ENCODE measurements around the gene ATG10. TPM values are rescaled to one million over a fixed set of nuclear protein-coding genes. Genes with fewer than 3 reads are reported as not detected.
"Not testable (repeated sequence)": the region's sequence is repeated elsewhere in the genome, so short reads cannot be mapped to it uniquely, and the experiment has no call there.

The ATG10 gene
- total RNA-seq, 1 experiment from 2014 or later = 11.8 TPM

DNA sequence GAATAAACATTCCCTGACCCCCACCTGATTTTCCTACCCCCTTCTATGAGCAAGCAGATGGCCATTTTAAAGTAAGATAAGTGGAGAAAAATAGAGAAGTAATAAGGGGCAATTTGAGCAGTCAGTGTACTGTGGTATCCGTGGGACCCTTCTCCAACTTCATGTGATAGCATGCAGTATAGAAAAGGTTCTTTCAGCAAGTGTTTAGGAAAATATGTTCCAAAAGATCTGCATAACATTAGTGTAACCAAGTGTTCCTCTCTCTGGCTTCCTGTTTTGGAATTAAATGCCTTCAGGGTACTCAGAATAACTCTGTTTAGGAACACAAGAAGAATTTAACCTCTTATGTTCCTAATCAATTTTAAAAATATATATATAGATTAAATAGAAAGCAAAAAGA lies 134.9 kb downstream of the ATG10 start:
- intact Hi-C loops (cut with micrococcal nuclease) = loop anchor here (1.0 to 10.0 kb wide), 5 partner anchors 60 to 602 kb away; partner anchors contain the start of gene SSBP2
- no peaks in the 10 kb centered on the region for H3K27me3 ChIP-seq (ENCODE audit: low read length)
- POLR2A ChIA-PET (ENCODE audit: unreplicated experiment) = interaction anchor here (0.6 to 0.7 kb wide), 2 partner anchors 59 to 230 kb away, joined by 3 to 4 read pairs; no protein-coding TSS in a partner anchor
- no peaks in the 10 kb centered on the region; the same call in 1 of the 2 replicates for H4K20me1 ChIP-seq (ENCODE audit: low read length)
- TF ChIP-seq EZH2 (IDR thresholded peaks at IDR 0.05; ENCODE audit: low read length, unreplicated experiment) (no peak), EZH2phosphoT487 (IDR thresholded peaks at IDR 0.05; ENCODE audit: borderline replicate concordance, low read length) (no peak)
- TF ChIP-seq, protein P1, sequence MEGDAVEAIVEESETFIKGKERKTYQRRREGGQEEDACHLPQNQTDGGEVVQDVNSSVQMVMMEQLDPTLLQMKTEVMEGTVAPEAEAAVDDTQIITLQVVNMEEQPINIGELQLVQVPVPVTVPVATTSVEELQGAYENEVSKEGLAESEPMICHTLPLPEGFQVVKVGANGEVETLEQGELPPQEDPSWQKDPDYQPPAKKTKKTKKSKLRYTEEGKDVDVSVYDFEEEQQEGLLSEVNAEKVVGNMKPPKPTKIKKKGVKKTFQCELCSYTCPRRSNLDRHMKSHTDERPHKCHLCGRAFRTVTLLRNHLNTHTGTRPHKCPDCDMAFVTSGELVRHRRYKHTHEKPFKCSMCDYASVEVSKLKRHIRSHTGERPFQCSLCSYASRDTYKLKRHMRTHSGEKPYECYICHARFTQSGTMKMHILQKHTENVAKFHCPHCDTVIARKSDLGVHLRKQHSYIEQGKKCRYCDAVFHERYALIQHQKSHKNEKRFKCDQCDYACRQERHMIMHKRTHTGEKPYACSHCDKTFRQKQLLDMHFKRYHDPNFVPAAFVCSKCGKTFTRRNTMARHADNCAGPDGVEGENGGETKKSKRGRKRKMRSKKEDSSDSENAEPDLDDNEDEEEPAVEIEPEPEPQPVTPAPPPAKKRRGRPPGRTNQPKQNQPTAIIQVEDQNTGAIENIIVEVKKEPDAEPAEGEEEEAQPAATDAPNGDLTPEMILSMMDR (conservative IDR thresholded peaks at IDR 0.05; ENCODE audit: low read depth, low read length) = no peak
- BruUV-seq (replicated peaks) = no TSS peak
- H3K36me3 ChIP-seq (ENCODE audit: low read depth, low read length) = no peaks in the 10 kb centered on the region; the same call in 1 of the 2 replicates
- H3K79me2 ChIP-seq (ENCODE audit: low read length) = no peaks in the 10 kb centered on the region
- H3K27ac ChIP-seq (ENCODE audit: low read length) = no peak overlapping the region
- CTCF ChIA-PET = interaction anchor here (0.6 to 1.1 kb wide), 3 partner anchors 57 to 1491 kb away, joined by 3 to 21 read pairs (median 6); no protein-coding TSS in a partner anchor
- no peaks in the 10 kb centered on the region for H3K9me3 ChIP-seq (ENCODE audit: low read length)
- H3F3A ChIP-seq (ENCODE audit: low read length, unreplicated experiment) = no peaks in the 10 kb centered on the region
- no peaks in the 10 kb centered on the region for H3K9me2 ChIP-seq (replicated peaks; ENCODE audit: low read length)
- H3K9ac ChIP-seq (ENCODE audit: low read length) = no peak overlapping the region
- no peak for ATAC-seq
- no peak overlapping the region for H3K4me3 ChIP-seq (ENCODE audit: low read length)
- H3K4me1 ChIP-seq (ENCODE audit: insufficient read depth, low read length) = no peaks in the 10 kb centered on the region
- no peak for DNase-seq
- no peak overlapping the region for H2AFZ ChIP-seq (ENCODE audit: low read length)
- no peak overlapping the region for H3K4me2 ChIP-seq (ENCODE audit: low read length)

- peak; percentile 30 for DNase-seq
- Histone ChIP-seq H3K36me3 (ENCODE audit: low read depth, low read length) (no peaks in the 10 kb centered on the region; the same call in 1 of the 2 replicates), H3K9ac (ENCODE audit: low read length) (no peak overlapping the region), H3K4me2 (ENCODE audit: low read length) (no peak overlapping the region), H4K20me1 (ENCODE audit: low read length) (no peaks in the 10 kb centered on the region; the same call in 1 of the 2 replicates), H3F3A (ENCODE audit: low read length, unreplicated experiment) (no peaks in the 10 kb centered on the region), H3K4me1 (ENCODE audit: insufficient read depth, low read length) (no peaks in the 10 kb centered on the region), H3K27ac (ENCODE audit: low read length) (no peak overlapping the region), H3K4me3 (ENCODE audit: low read length) (no peak overlapping the region), H3K27me3 (ENCODE audit: low read length) (no peaks in the 10 kb centered on the region), H3K79me2 (ENCODE audit: low read length) (no peaks in the 10 kb centered on the region), H3K9me2 (replicated peaks; ENCODE audit: low read length) (no peaks in the 10 kb centered on the region), H2AFZ (ENCODE audit: low read length) (no peak overlapping the region), H3K9me3 (ENCODE audit: low read length) (no peaks in the 10 kb centered on the region)
- ChIA-PET CTCF (interaction anchor here (0.6 to 1.1 kb wide), 3 partner anchors 57 to 1490 kb away, joined by 3 to 21 read pairs (median 6); no protein-coding TSS in a partner anchor), POLR2A (ENCODE audit: unreplicated experiment) (no interaction called here)
- ATAC-seq = peak; percentile 56; the same call in 1 of the 2 replicates
- no TSS peak for BruUV-seq (replicated peaks)
- intact Hi-C loops (cut with micrococcal nuclease) = loop anchor here (1.0 to 10.0 kb wide), 5 partner anchors 59 to 602 kb away; partner anchors contain the start of gene SSBP2
- TF ChIP-seq, protein P1 (conservative IDR thresholded peaks at IDR 0.05; ENCODE audit: low read depth, low read length) = peak; percentile 76
- no peak for TF ChIP-seq EZH2 (IDR thresholded peaks at IDR 0.05; ENCODE audit: low read length, unreplicated experiment)
Measured at GRCh38 chr5:82107267-82107666, 135.4 kb downstream of the ATG10 start.

GRCh38 chr5:82109013-82109412 lies 137.2 kb downstream of the ATG10 start:
- H3K9me3 ChIP-seq (ENCODE audit: low read length) = no peaks in the 10 kb centered on the region
- no peak overlapping the region for H3K4me2 ChIP-seq (ENCODE audit: low read length)
- CTCF ChIA-PET = interaction anchor here (0.6 to 1.2 kb wide), 2 partner anchors 13 to 56 kb away, joined by 3 read pairs; no protein-coding TSS in a partner anchor
- H3F3A ChIP-seq (ENCODE audit: low read length, unreplicated experiment) = no peaks in the 10 kb centered on the region
- TF ChIP-seq EZH2 (IDR thresholded peaks at IDR 0.05; ENCODE audit: low read length, unreplicated experiment) = no peak
- TF ChIP-seq EZH2phosphoT487 (IDR thresholded peaks at IDR 0.05; ENCODE audit: borderline replicate concordance, low read length) = no peak
- TF ChIP-seq, protein P1 (conservative IDR thresholded peaks at IDR 0.05; ENCODE audit: low read depth, low read length) = no peak
- intact Hi-C loops (cut with micrococcal nuclease) = loop anchor here (5.0 to 10.0 kb wide), 2 partner anchors 357 to 604 kb away; partner anchors contain the start of gene SSBP2
- POLR2A ChIA-PET (ENCODE audit: unreplicated experiment) = interaction anchor here (0.6 kb wide), 1 partner anchor 410 kb away, joined by 10 read pairs; no protein-coding TSS in a partner anchor
- H3K27me3 ChIP-seq (ENCODE audit: low read length) = no peaks in the 10 kb centered on the region
- DNase-seq (no peak), ATAC-seq (no peak)
- H3K4me1 ChIP-seq (ENCODE audit: insufficient read depth, low read length) = no peaks in the 10 kb centered on the region
- no peaks in the 10 kb centered on the region for H3K79me2 ChIP-seq (ENCODE audit: low read length)
- no peaks in the 10 kb centered on the region; the same call in 1 of the 2 replicates for H3K36me3 ChIP-seq (ENCODE audit: low read depth, low read length)
- no peak overlapping the region for H3K27ac ChIP-seq (ENCODE audit: low read length)
- H4K20me1 ChIP-seq (ENCODE audit: low read length) = no peaks in the 10 kb centered on the region; the same call in 1 of the 2 replicates
- no peak overlapping the region for H3K4me3 ChIP-seq (ENCODE audit: low read length)
- no peak overlapping the region for H2AFZ ChIP-seq (ENCODE audit: low read length)
- H3K9ac ChIP-seq (ENCODE audit: low read length) = no peak overlapping the region
- H3K9me2 ChIP-seq (replicated peaks; ENCODE audit: low read length) = no peaks in the 10 kb centered on the region
- no TSS peak for BruUV-seq (replicated peaks)

DNA sequence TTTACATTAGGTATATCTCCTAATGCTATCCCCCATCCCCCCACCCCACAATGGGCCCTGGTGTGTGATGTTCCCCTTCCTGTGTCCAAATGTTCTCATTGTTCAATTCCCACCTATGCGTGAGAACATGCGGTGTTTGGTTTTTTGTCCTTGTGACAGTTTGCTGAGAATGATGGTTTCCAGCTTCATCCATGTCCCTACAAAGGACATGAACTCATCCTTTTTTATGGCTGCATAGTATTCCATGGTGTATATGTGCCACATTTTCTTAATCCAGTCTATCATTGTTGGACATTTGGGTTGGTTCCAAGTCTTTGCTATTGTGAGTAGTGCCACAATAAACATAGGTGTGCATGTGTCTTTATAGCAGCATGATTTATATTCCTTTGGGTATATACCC lies 138.1 kb downstream of the ATG10 start:
- H3K4me3 ChIP-seq (ENCODE audit: low read length); H3K9me2 ChIP-seq (replicated peaks; ENCODE audit: low read length); BruUV-seq (replicated peaks); H3K79me2 ChIP-seq (ENCODE audit: low read length); POLR2A ChIA-PET (ENCODE audit: unreplicated experiment); H2AFZ ChIP-seq (ENCODE audit: low read length); H3K9me3 ChIP-seq (ENCODE audit: low read length); H3K27ac ChIP-seq (ENCODE audit: low read length); H3K36me3 ChIP-seq (ENCODE audit: low read depth, low read length); DNase-seq; ATAC-seq; H3F3A ChIP-seq (ENCODE audit: low read length, unreplicated experiment); H3K9ac ChIP-seq (ENCODE audit: low read length); H4K20me1 ChIP-seq (ENCODE audit: low read length); H3K4me1 ChIP-seq (ENCODE audit: insufficient read depth, low read length); H3K4me2 ChIP-seq (ENCODE audit: low read length); H3K27me3 ChIP-seq (ENCODE audit: low read length); CTCF ChIA-PET: not testable (repeated sequence)
- intact Hi-C loops (cut with micrococcal nuclease) = loop anchor here (5.0 to 10.0 kb wide), 2 partner anchors 358 to 605 kb away; partner anchors contain the start of gene SSBP2
